HepG2 (cell line): ENCODE data around the gene NDUFB3. TPM values are rescaled to one million over a fixed set of nuclear protein-coding genes. Genes with fewer than 3 reads are reported as not detected.

Experiments used
- BATF2 ChIP-seq: sonication (generic); formaldehyde crosslinking; IDR thresholded peaks from 2 replicates; pipeline ENCODE4 v1.8.0; 2022; ENCODE audit warnings: mild to moderate bottlenecking, missing genetic modification reagents, moderate library complexity
- CREBL2 ChIP-seq: sonication (generic); formaldehyde crosslinking; IDR thresholded peaks from 2 replicates; pipeline ENCODE4 v1.8.1; 2023; ENCODE audit warnings: missing genetic modification reagents, mild to moderate bottlenecking, borderline replicate concordance
- E2F5 ChIP-seq: sonication (generic); formaldehyde crosslinking; conservative IDR thresholded peaks from 2 replicates; pipeline ENCODE4 v1.4.0; 2020; ENCODE audit warnings: missing genetic modification reagents
- ETV5 ChIP-seq: IDR thresholded peaks from 2 replicates; pipeline ENCODE4 v1.6.1; 2018; ENCODE audit warnings: missing biosample characterization, missing genetic modification reagents, inconsistent platforms, borderline replicate concordance
- FOXK1 ChIP-seq: sonication (generic); formaldehyde crosslinking; IDR thresholded peaks from 2 replicates; pipeline ENCODE4 v1.4.0; 2020; ENCODE audit warnings: low read depth, missing genetic modification reagents, borderline replicate concordance
- HOMEZ ChIP-seq: IDR thresholded peaks from 2 replicates; pipeline ENCODE4 v1.6.1; 2016; ENCODE audit warnings: low read depth
- HOXA3 ChIP-seq: sonication (generic); formaldehyde crosslinking; IDR thresholded peaks from 2 replicates; pipeline ENCODE4 v1.5.0; 2020; ENCODE audit warnings: missing genetic modification reagents
- KLF6 ChIP-seq: IDR thresholded peaks from 2 replicates; pipeline ENCODE4 v1.8.0; 2016; ENCODE audit warnings: missing biosample characterization, missing genetic modification reagents
- NFATC3 ChIP-seq: sonication (generic); formaldehyde crosslinking; IDR thresholded peaks from 2 replicates; pipeline ENCODE4 v1.5.1; 2020; ENCODE audit warnings: mild to moderate bottlenecking, missing genetic modification reagents
- SRSF9 ChIP-seq: fragments of 200-400 bp; formaldehyde crosslinking; IDR thresholded peaks from 2 replicates; pipeline ENCODE4 v1.6.1; 2018; ENCODE audit warnings: borderline replicate concordance, mild to moderate bottlenecking, low read depth, low read length; ENCODE audit not compliant: insufficient read depth, poor library complexity, severe bottlenecking
- SRY ChIP-seq: sonication (generic); formaldehyde crosslinking; IDR thresholded peaks from 2 replicates; pipeline ENCODE4 v1.8.0; 2022; ENCODE audit warnings: mild to moderate bottlenecking, missing genetic modification reagents
- ZBTB34 ChIP-seq: sonication (generic); formaldehyde crosslinking; IDR thresholded peaks from 2 replicates; pipeline ENCODE4 v1.8.0; 2022; ENCODE audit warnings: mild to moderate bottlenecking, missing genetic modification reagents
- ZFP41 ChIP-seq: sonication (generic); formaldehyde crosslinking; IDR thresholded peaks from 2 replicates; pipeline ENCODE4 v1.4.0; 2020; ENCODE audit warnings: mild to moderate bottlenecking, missing genetic modification reagents, borderline replicate concordance
- ZFP91 ChIP-seq: sonication (generic); formaldehyde crosslinking; IDR thresholded peaks from 2 replicates; pipeline ENCODE4 v1.9.0; 2022; ENCODE audit warnings: missing genetic modification reagents, mild to moderate bottlenecking, borderline replicate concordance
- ZMYM4 ChIP-seq: sonication (generic); formaldehyde crosslinking; IDR thresholded peaks from 2 replicates; pipeline ENCODE4 v1.8.1; 2023; ENCODE audit warnings: mild to moderate bottlenecking, missing genetic modification reagents
- ZNF136 ChIP-seq: sonication (generic); formaldehyde crosslinking; IDR thresholded peaks from 2 replicates; pipeline ENCODE4 v1.8.1; 2022; ENCODE audit warnings: low read depth, mild to moderate bottlenecking, moderate library complexity, missing genetic modification reagents
- ZNF224 ChIP-seq: sonication (generic); formaldehyde crosslinking; IDR thresholded peaks from 2 replicates; pipeline ENCODE4 v1.5.0; 2020; ENCODE audit warnings: mild to moderate bottlenecking, missing genetic modification reagents
- ZNF225 ChIP-seq: sonication (generic); formaldehyde crosslinking; IDR thresholded peaks from 2 replicates; pipeline ENCODE4 v1.4.0; 2020; ENCODE audit warnings: mild to moderate bottlenecking, missing genetic modification reagents
- ZNF292 ChIP-seq: sonication (generic); formaldehyde crosslinking; IDR thresholded peaks from 2 replicates; pipeline ENCODE4 v1.8.1; 2022; ENCODE audit warnings: mild to moderate bottlenecking, low read depth, missing genetic modification reagents, borderline replicate concordance
- ZNF317 ChIP-seq: sonication (generic); formaldehyde crosslinking; IDR thresholded peaks from 2 replicates; pipeline ENCODE4 v1.5.0; 2020; ENCODE audit warnings: mild to moderate bottlenecking, missing genetic modification reagents
- ZNF776 ChIP-seq: sonication (generic); formaldehyde crosslinking; IDR thresholded peaks from 2 replicates; pipeline ENCODE4 v1.4.0; 2020; ENCODE audit warnings: mild to moderate bottlenecking, missing genetic modification reagents
- ZNF850 ChIP-seq: sonication (generic); formaldehyde crosslinking; conservative IDR thresholded peaks from 2 replicates; pipeline ENCODE4 v1.9.0; 2021; ENCODE audit warnings: mild to moderate bottlenecking, missing genetic modification reagents
- ZNF878 ChIP-seq: sonication (generic); formaldehyde crosslinking; IDR thresholded peaks from 2 replicates; pipeline ENCODE4 v1.8.1; 2023; ENCODE audit warnings: mild to moderate bottlenecking, missing genetic modification reagents, moderate library complexity
- polyA plus RNA-seq, 8 experiments: library from polyadenylated mRNA; depleted of rRNA in 3 of 8; stranded (reverse) in 7 of 8; unstranded in 1 of 8; fragments of >200 nt; fragmentation: Illumina TruSeq in 4 of 8; extraction: Trizol in 4 of 8; gene quantifications; 2 replicates each; pipeline versions ENCODE4 v1.2.1 to v1.2.3, GENCODE V29; 2011 to 2016; ENCODE audit warnings: low read depth in 4 of 8, missing spikeins in 1 of 8, mixed read lengths in 1 of 8; ENCODE audit not compliant: insufficient read depth in 1 of 8
- total RNA-seq, 5 experiments: library from RNA; depleted of rRNA; stranded (reverse); fragments of >200 nt; fragmentation: Illumina TruSeq; extraction: Trizol; gene quantifications; 2 replicates each; pipeline ENCODE4 v1.2.3, GENCODE V29; 2016; ENCODE audit warnings: low read depth in 1 of 5

Gene NDUFB3
- total and polyA plus RNA-seq, 2 of the 13 experiments (the other 11 are each of a cell fraction or from before 2014, with no cell fraction given) = 50.7 to 159 TPM

GRCh38 chr2:201071479-201072200 lies at the start of gene NDUFB3, which contains the start of gene HYCC2 (continued):
- TF ChIP-seq HOMEZ (peak; percentile 90), ZMYM4 (CRISPR knock-in tag) (peak; percentile 95), E2F5 (CRISPR knock-in tag) (peak; percentile 71; the same call in 1 of the 2 replicates), ZNF136 (CRISPR knock-in tag) (no peak), ZNF225 (peak; percentile 63; the same call in 1 of the 2 replicates), SRY (CRISPR knock-in tag) (peak; percentile 48; the same call in 1 of the 2 replicates), HOXA3 (CRISPR knock-in tag) (peak; percentile 82), ZNF317 (CRISPR knock-in tag) (peak; percentile 84), ETV5 (CRISPR knock-in tag) (peak; percentile 84), CREBL2 (CRISPR knock-in tag) (no peak), FOXK1 (CRISPR knock-in tag) (peak; percentile 98), ZBTB34 (no peak; the same call in 1 of the 2 replicates), ZNF292 (CRISPR knock-in tag) (peak; percentile 78; the same call in 1 of the 2 replicates), ZNF878 (CRISPR knock-in tag) (0 out of 2 replicates have a peak, but pooled peaks have one; percentile 10), BATF2 (CRISPR knock-in tag) (peak; percentile 89), ZFP91 (peak; percentile 95), SRSF9 (no peak), KLF6 (peak; percentile 94; the same call in 1 of the 2 replicates), ZNF776 (peak; percentile 66; the same call in 1 of the 2 replicates), ZNF850 (CRISPR knock-in tag) (no peak), ZFP41 (CRISPR knock-in tag) (no peak), ZNF224 (CRISPR knock-in tag) (no peak; the same call in 1 of the 2 replicates), NFATC3 (0 out of 2 replicates have a peak, but pooled peaks have one; percentile 28)
